IMR-90 (cell line): ENCODE measurements around the gene RUNX1.

Experiments used
- CTCF ChIP-seq: conservative IDR thresholded peaks from 2 replicates; pipeline ENCODE4 v1.5.1; 2012; ENCODE audit warnings: mild to moderate bottlenecking, low read depth, low read length, improper control_type of control experiment
- POLR2A ChIP-seq: IDR thresholded peaks from 2 replicates; pipeline ENCODE4 v1.6.1; 2012; ENCODE audit warnings: mild to moderate bottlenecking, low read depth, low read length
- RCOR1 ChIP-seq: IDR thresholded peaks from 2 replicates; pipeline ENCODE4 v1.6.1; 2012; ENCODE audit warnings: mild to moderate bottlenecking, low read length, improper control_type of control experiment; ENCODE audit not compliant: insufficient replicate concordance

- no peak for TF ChIP-seq CTCF
- no peak for TF ChIP-seq POLR2A
- no peak for TF ChIP-seq RCOR1
Observed at GRCh38 chr21:34914239-34914638, 134.9 kb downstream of the RUNX1 start.
